Nasal cavity respiratory epithelium epithelial cell of viscerocranial mucosa (primary cell): Measurements from ENCODE around the gene FLYWCH2. TPM values are rescaled to one million over a fixed set of nuclear protein-coding genes. Genes with fewer than 3 reads are reported as not detected.

Source experiments
- total RNA-seq: library from RNA; depleted of rRNA; stranded (reverse); fragments of >200 nt; gene quantifications from 2 replicates; pipeline ENCODE4 v1.2.3, GENCODE V29; 2014

Gene FLYWCH2
- total RNA-seq: 52.8 and 69.7 TPM in 2 replicates

GRCh38 chr16:2882650-2883457, at the start of gene FLYWCH2:
FLYWCH2 (plus strand) TSS chr16:2883215; CDS start chr16:2896450, 13,235 bp downstream.

GRCh38 chr16:2857451-2858244, 25.4 kb upstream of the FLYWCH2 start, which contains the start of gene PRSS22:
PRSS22 (minus strand) TSS chr16:2858170; CDS start chr16:2858104, 66 bp downstream.

GRCh38 chr16:2911638-2912329, 28.8 kb downstream of the FLYWCH2 start, which contains the start of gene FLYWCH1:
FLYWCH1 (plus strand) TSS chr16:2911931; CDS start chr16:2929686, 17,755 bp downstream.

Other genes with a start within 250 kb of the FLYWCH2 start
- 37.3 and 37.5 TPM in 2 replicates for gene KCTD5, start 200.7 kb upstream of the FLYWCH2 start, total RNA-seq
- gene PRSS27, start 163.0 kb upstream of the FLYWCH2 start, total RNA-seq: 1.0 and 1.9 TPM in 2 replicates
- 39.0 and 118 TPM in 2 replicates for gene SRRM2, start 130.6 kb upstream of the FLYWCH2 start, total RNA-seq
- gene ELOB, start 105.9 kb upstream of the FLYWCH2 start, total RNA-seq: 180 and 232 TPM in 2 replicates
- not detected in 2 replicates for gene PRSS33, start 95.7 kb upstream of the FLYWCH2 start, total RNA-seq
- gene PRSS41, start 84.7 kb upstream of the FLYWCH2 start, total RNA-seq: not detected in 2 replicates
- 3.8 and 4.6 TPM in 2 replicates for gene PRSS21, start 66.0 kb upstream of the FLYWCH2 start, total RNA-seq
- gene ZG16B, start 52.9 kb upstream of the FLYWCH2 start, total RNA-seq: 0.68 and 4.1 TPM in 2 replicates
- 7.5 and 54.4 TPM in 2 replicates for gene PRSS22, start 25.0 kb upstream of the FLYWCH2 start, total RNA-seq
- 84.4 and 111 TPM in 2 replicates for gene FLYWCH1, start 28.7 kb downstream of the FLYWCH2 start, total RNA-seq
- gene KREMEN2, start 81.1 kb downstream of the FLYWCH2 start, total RNA-seq: 3.8 and 10.2 TPM in 2 replicates
- gene PAQR4, start 86.1 kb downstream of the FLYWCH2 start, total RNA-seq: 6.5 and 8.8 TPM in 2 replicates
- 0.34 and 0.50 TPM in 2 replicates for gene PKMYT1, start 97.2 kb downstream of the FLYWCH2 start, total RNA-seq
- under 0.01 and 0.14 TPM in 2 replicates for gene CLDN9, start 129.7 kb downstream of the FLYWCH2 start, total RNA-seq
- gene CLDN6, start 135.0 kb downstream of the FLYWCH2 start, total RNA-seq: under 0.01 and 0.14 TPM in 2 replicates
- gene TNFRSF12A, start 137.2 kb downstream of the FLYWCH2 start, total RNA-seq: 279 and 421 TPM in 2 replicates
- gene HCFC1R1, start 140.7 kb downstream of the FLYWCH2 start, total RNA-seq: 2.4 and 9.4 TPM in 2 replicates
- 14.4 and 23.2 TPM in 2 replicates for gene THOC6, start 140.8 kb downstream of the FLYWCH2 start, total RNA-seq
- 23.3 and 27.3 TPM in 2 replicates for gene BICDL2, start 153.7 kb downstream of the FLYWCH2 start, total RNA-seq
- 0.21 and 0.34 TPM in 2 replicates for gene MMP25, start 163.3 kb downstream of the FLYWCH2 start, total RNA-seq
- gene IL32, start 182.4 kb downstream of the FLYWCH2 start, total RNA-seq: 1.7 and 32.1 TPM in 2 replicates
- not detected in 2 replicates for gene ZSCAN10, start 216.1 kb downstream of the FLYWCH2 start, total RNA-seq
- 17.4 and 17.8 TPM in 2 replicates for gene ZNF205, start 229.4 kb downstream of the FLYWCH2 start, total RNA-seq